NT2/D1 (cell line): Measurements from ENCODE around the gene LARP4B.

Source experiments
- DNase-seq: peaks from one replicate; pipeline ENCODE4 v3.0.0-alpha.2; 2011; ENCODE audit warnings: low read depth, low spot score
- H3K27me3 ChIP-seq: 2 replicates; pipeline ENCODE4 v1.6.0; 2011; ENCODE audit warnings: mild to moderate bottlenecking; ENCODE audit not compliant: insufficient read length, insufficient read depth
- H3K36me3 ChIP-seq: 2 replicates; pipeline ENCODE4 v1.6.1; 2011; ENCODE audit warnings: mild to moderate bottlenecking, low read length, mixed read lengths; ENCODE audit not compliant: insufficient read depth, insufficient read length
- H3K4me1 ChIP-seq: 2 replicates; pipeline ENCODE4 v1.5.1; 2011; ENCODE audit not compliant: insufficient read depth, insufficient read length
- H3K4me3 ChIP-seq: 2 replicates; pipeline ENCODE4 v1.5.1; 2011; ENCODE audit warnings: low read depth; ENCODE audit not compliant: insufficient read length
- H3K9ac ChIP-seq: 2 replicates; pipeline ENCODE4 v1.6.0; 2011; ENCODE audit warnings: low read depth; ENCODE audit not compliant: insufficient read length
- H3K9me3 ChIP-seq: 2 replicates; pipeline ENCODE4 v1.5.1; 2011; ENCODE audit warnings: mild to moderate bottlenecking, low read length; ENCODE audit not compliant: insufficient read depth
- SUZ12 ChIP-seq: IDR thresholded peaks from 2 replicates; pipeline ENCODE4 v1.6.1; 2011; ENCODE audit not compliant: insufficient read length, insufficient read depth; ENCODE audit errors: extremely low read depth
- YY1 ChIP-seq: IDR thresholded peaks from 2 replicates; pipeline ENCODE4 v1.6.1; 2011; ENCODE audit not compliant: insufficient read length, insufficient read depth
- ZNF274 ChIP-seq: IDR thresholded peaks from 2 replicates; pipeline ENCODE4 v1.6.1; 2011; ENCODE audit warnings: mild to moderate bottlenecking, low read depth, low read length

Gene LARP4B

GRCh38 chr10:972763-973162, 41.3 kb upstream of the LARP4B start:
- Histone ChIP-seq H3K9ac (no peak overlapping the region), H3K4me1 (no peaks in the 10 kb centered on the region), H3K36me3 (peaks cover 3% of the 10 kb centered on the region), H3K27me3 (no peaks in the 10 kb centered on the region), H3K4me3 (no peak overlapping the region), H3K9me3 (no peaks in the 10 kb centered on the region)
- TF ChIP-seq SUZ12 (no peak), ZNF274 (no peak), YY1 (no peak)
- DNase-seq: no peak

GRCh38 chr10:971613-972012, 40.1 kb upstream of the LARP4B start:
- Histone ChIP-seq H3K36me3 (no peaks in the 10 kb centered on the region), H3K4me1 (peaks cover 2% of the 10 kb centered on the region), H3K4me3 (no peak overlapping the region), H3K27me3 (no peaks in the 10 kb centered on the region), H3K9me3 (no peaks in the 10 kb centered on the region), H3K9ac (no peak overlapping the region)
- no peak for DNase-seq
- no peak for TF ChIP-seq YY1
- no peak for TF ChIP-seq ZNF274
- no peak for TF ChIP-seq SUZ12

- TF ChIP-seq SUZ12 (no peak), YY1 (no peak), ZNF274 (no peak)
- Histone ChIP-seq H3K9me3 (no peaks in the 10 kb centered on the region), H3K27me3 (no peaks in the 10 kb centered on the region), H3K36me3 (no peaks in the 10 kb centered on the region), H3K4me3 (no peak overlapping the region), H3K9ac (no peak overlapping the region), H3K4me1 (peaks cover 2% of the 10 kb centered on the region)
- DNase-seq: no peak
These were observed 39.6 kb upstream of the LARP4B start for GRCh38 chr10:971150-971542.

GRCh38 chr10:970311-971149, 39.0 kb upstream of the LARP4B start:
- Histone ChIP-seq H3K9me3 (no peaks in the 10 kb centered on the region), H3K4me1 (peaks cover 2% of the 10 kb centered on the region), H3K4me3 (no peak overlapping the region), H3K27me3 (no peaks in the 10 kb centered on the region), H3K36me3 (no peaks in the 10 kb centered on the region), H3K9ac (no peak overlapping the region)
- no peak for DNase-seq
- TF ChIP-seq YY1 (no peak), ZNF274 (no peak), SUZ12 (no peak)

- Histone ChIP-seq H3K4me1 (peaks cover 2% of the 10 kb centered on the region), H3K9me3 (no peaks in the 10 kb centered on the region), H3K4me3 (no peak overlapping the region), H3K27me3 (no peaks in the 10 kb centered on the region), H3K9ac (no peak overlapping the region), H3K36me3 (no peaks in the 10 kb centered on the region)
- DNase-seq: no peak
- no peak for TF ChIP-seq ZNF274
- TF ChIP-seq SUZ12: no peak
- TF ChIP-seq YY1: no peak
These were observed 38.1 kb upstream of the LARP4B start for GRCh38 chr10:969473-970150.

GRCh38 chr10:968546-969199, 37.2 kb upstream of the LARP4B start:
- no peaks in the 10 kb centered on the region for H3K27me3 ChIP-seq
- H3K4me1 ChIP-seq: peaks cover 2% of the 10 kb centered on the region
- no peak for DNase-seq
- no peaks in the 10 kb centered on the region for H3K9me3 ChIP-seq
- no peaks in the 10 kb centered on the region for H3K36me3 ChIP-seq
- no peak overlapping the region for H3K4me3 ChIP-seq
- no peak overlapping the region for H3K9ac ChIP-seq
- TF ChIP-seq YY1 (no peak), ZNF274 (no peak), SUZ12 (no peak)
